ENCODE measurements around the gene AKAP13.

- TF ChIP-seq CTCF (tag by site-specific recombination; IDR thresholded peaks at IDR 0.05) (peak; percentile 49; the same call in 1 of the 2 replicates), PRDM4 (tag by site-specific recombination; IDR thresholded peaks at IDR 0.05) (no peak), ZNF558 (tag by site-specific recombination; IDR thresholded peaks at IDR 0.05) (no peak), HOXD13 (CRISPR knock-in tag; IDR thresholded peaks at IDR 0.05; ENCODE audit: borderline replicate concordance) (no peak), PATZ1 (tag by site-specific recombination; IDR thresholded peaks at IDR 0.05) (no peak), EGR2 (tag by site-specific recombination; IDR thresholded peaks at IDR 0.05; ENCODE audit: low read depth) (no peak), ZNF280D (tag by site-specific recombination; IDR thresholded peaks at IDR 0.05) (no peak), ZBTB7A (tag by site-specific recombination; IDR thresholded peaks at IDR 0.05; ENCODE audit: low read depth) (no peak)
Measured at GRCh38 chr15:85485956-85486567, 105.7 kb downstream of the AKAP13 start.

Data from HEK293 (cell line).